Measurements from ENCODE around the gene WSB2.

DNA sequence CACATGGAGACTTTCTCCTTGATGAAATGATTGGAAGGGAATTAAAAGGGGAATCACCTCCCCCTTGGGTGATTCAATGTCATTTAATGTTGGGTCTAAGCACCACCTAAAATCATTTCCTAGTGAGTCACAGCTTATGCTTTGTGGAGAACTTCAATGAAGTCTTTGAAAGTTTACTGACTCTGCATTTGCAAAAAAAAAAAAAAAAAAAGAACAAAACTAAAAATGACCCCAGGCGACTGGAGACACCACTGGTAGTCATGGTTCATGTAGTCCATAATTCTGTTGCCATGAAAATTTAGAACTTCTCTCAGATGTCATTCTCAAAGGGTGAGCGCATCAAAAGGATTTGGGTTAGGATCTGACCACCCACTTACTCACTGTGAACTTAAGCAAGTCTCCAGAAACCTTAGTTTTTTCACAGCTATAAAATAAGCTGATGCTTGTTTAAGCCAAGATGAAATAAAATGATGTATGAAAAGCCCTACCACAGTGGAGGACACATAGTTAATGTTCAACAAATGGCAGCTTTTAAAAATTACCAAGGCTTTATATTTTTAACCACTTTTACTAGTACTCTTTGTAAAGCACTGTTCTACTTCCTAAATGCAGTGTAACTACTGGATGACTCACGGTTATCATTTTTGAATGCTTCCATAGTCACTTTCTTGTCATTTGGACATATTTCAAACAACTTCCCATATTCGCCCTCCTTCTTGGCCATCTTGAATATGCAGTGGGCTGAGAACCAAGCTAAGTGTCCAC, 74.1 kb downstream of the WSB2 start:
- TF ChIP-seq, protein P1, sequence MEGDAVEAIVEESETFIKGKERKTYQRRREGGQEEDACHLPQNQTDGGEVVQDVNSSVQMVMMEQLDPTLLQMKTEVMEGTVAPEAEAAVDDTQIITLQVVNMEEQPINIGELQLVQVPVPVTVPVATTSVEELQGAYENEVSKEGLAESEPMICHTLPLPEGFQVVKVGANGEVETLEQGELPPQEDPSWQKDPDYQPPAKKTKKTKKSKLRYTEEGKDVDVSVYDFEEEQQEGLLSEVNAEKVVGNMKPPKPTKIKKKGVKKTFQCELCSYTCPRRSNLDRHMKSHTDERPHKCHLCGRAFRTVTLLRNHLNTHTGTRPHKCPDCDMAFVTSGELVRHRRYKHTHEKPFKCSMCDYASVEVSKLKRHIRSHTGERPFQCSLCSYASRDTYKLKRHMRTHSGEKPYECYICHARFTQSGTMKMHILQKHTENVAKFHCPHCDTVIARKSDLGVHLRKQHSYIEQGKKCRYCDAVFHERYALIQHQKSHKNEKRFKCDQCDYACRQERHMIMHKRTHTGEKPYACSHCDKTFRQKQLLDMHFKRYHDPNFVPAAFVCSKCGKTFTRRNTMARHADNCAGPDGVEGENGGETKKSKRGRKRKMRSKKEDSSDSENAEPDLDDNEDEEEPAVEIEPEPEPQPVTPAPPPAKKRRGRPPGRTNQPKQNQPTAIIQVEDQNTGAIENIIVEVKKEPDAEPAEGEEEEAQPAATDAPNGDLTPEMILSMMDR (IDR thresholded peaks at IDR 0.05; ENCODE audit: low read depth, low read length, poor library complexity, severe bottlenecking), result no peak
- no peak for TF ChIP-seq EZH2phosphoT487 (IDR thresholded peaks at IDR 0.05; ENCODE audit: borderline replicate concordance, low read length)

Measured in DOHH2 (cell line).